A549 (cell line): ENCODE results near the gene PCNX1. TPM values are rescaled to one million over a fixed set of nuclear protein-coding genes. Genes with fewer than 3 reads are reported as not detected.
"Not testable (repeated sequence)": the region's sequence is repeated elsewhere in the genome, so short reads cannot be mapped to it uniquely, and the experiment has no call there.

Experiments used
- ATAC-seq, 2 experiments: fragments of 200-7000 bp in 1 of 2; fragments of >200 bp in 1 of 2; cut with Nextera tagmentation in 1 of 2; cut with Tn5 transposase in 1 of 2; 3 replicates each; pipeline versions ENCODE4 v1.8.0 to v1.9.1; 2018 to 2020; ENCODE audit warnings: mild to moderate bottlenecking in 1 of 2, moderate library complexity in 1 of 2
- CTCF ChIA-PET: fragments of 300-600 bp; sonication (Branson Sonifier 250); formaldehyde crosslinking; extraction: SDS; loops from one replicate; lab custom pipeline; 2021; ENCODE audit warnings: antibody characterized with exemption, inconsistent platforms; lab: Yijun Ruan, JAX
- POLR2A ChIA-PET: fragments of 350-600 bp; formaldehyde crosslinking; extraction: SDS; loops from one replicate; lab custom pipeline; 2021; ENCODE audit warnings: antibody characterized with exemption, inconsistent platforms; lab: Yijun Ruan, JAX
- DNase-seq, 2 experiments: peaks; one replicate each; pipeline versions ENCODE4 v3.0.0 to v3.0.0-alpha.2; 2011 to 2016; ENCODE audit warnings: low read depth in 1 of 2, low spot score in 1 of 2
- FAIRE-seq: peaks from 2 replicates; lab custom pipeline; 2011; peaks lifted over from hg19 to GRCh38; lab: Jason Lieb, UNC
- H3K27ac ChIP-seq, 2 experiments: fragments of >200 bp; sonication (Bioruptor Twin); formaldehyde crosslinking; 3 replicates each; pipeline ENCODE4 v1.5.1; 2016 to 2017
- H3K4me1 ChIP-seq: fragments of >200 bp; sonication (Bioruptor Twin); formaldehyde crosslinking; 3 replicates; pipeline ENCODE4 v1.6.1; 2016
- H3K4me2 ChIP-seq: fragments of >200 bp; sonication (Bioruptor Twin); formaldehyde crosslinking; 3 replicates; pipeline ENCODE4 v1.6.1; 2016
- H3K4me3 ChIP-seq: fragments of >200 bp; sonication (Bioruptor Twin); formaldehyde crosslinking; 3 replicates; pipeline ENCODE4 v1.5.1; 2016
- H3K9me3 ChIP-seq: fragments of >200 bp; sonication (Bioruptor Twin); formaldehyde crosslinking; 3 replicates; pipeline ENCODE4 v1.6.1; 2016
- ATOH8 ChIP-seq: fragments of 250-450 bp; sonication (Bioruptor Pico); IDR thresholded peaks from 2 replicates; pipeline ENCODE4 v1.5.0; 2020; ENCODE audit warnings: low read depth, mild to moderate bottlenecking, moderate library complexity
- CBX2 ChIP-seq: fragments of 200-600 bp; sonication (generic); IDR thresholded peaks from 2 replicates; pipeline ENCODE4 v1.6.1; 2016; ENCODE audit warnings: low read depth, mild to moderate bottlenecking, borderline replicate concordance
- CHD2 ChIP-seq: fragments of 150-350 bp; IDR thresholded peaks from 2 replicates; pipeline ENCODE4 v1.6.1; 2014; ENCODE audit warnings: low read length; ENCODE audit not compliant: partially characterized antibody
- E2F6 ChIP-seq: IDR thresholded peaks from 2 replicates; pipeline ENCODE4 v1.6.1; 2012; ENCODE audit warnings: low read depth, borderline replicate concordance
- ELK1 ChIP-seq: fragments of 150-350 bp; IDR thresholded peaks from 2 replicates; pipeline ENCODE4 v1.6.1; 2014; ENCODE audit warnings: low read depth, mild to moderate bottlenecking, low read length
- FOSL2 ChIP-seq, 2 experiments: fragments of 450-650 bp in 1 of 2; fragments of >200 bp in 1 of 2; sonication (Bioruptor Twin) in 1 of 2; formaldehyde crosslinking; IDR thresholded peaks; 2 replicates each; pipeline versions ENCODE4 v1.5.0 to v1.6.1; 2016 to 2020; ENCODE audit warnings: mild to moderate bottlenecking in 1 of 2, moderate library complexity in 1 of 2
- GATA3 ChIP-seq: IDR thresholded peaks from 2 replicates; pipeline ENCODE4 v1.6.1; 2012; ENCODE audit warnings: borderline replicate concordance
- HDAC2 ChIP-seq: fragments of 200-600 bp; sonication (generic); IDR thresholded peaks from 2 replicates; pipeline ENCODE4 v1.6.1; 2016
- HOXA7 ChIP-seq: fragments of 250-450 bp; sonication (Bioruptor Pico); IDR thresholded peaks from 2 replicates; pipeline ENCODE4 v1.5.0; 2020; ENCODE audit warnings: mild to moderate bottlenecking, moderate library complexity
- JUNB ChIP-seq: fragments of >200 bp; sonication (Bioruptor Twin); formaldehyde crosslinking; IDR thresholded peaks from 2 replicates; pipeline ENCODE4 v1.6.1; 2016
- MAX ChIP-seq: IDR thresholded peaks from 2 replicates; pipeline ENCODE4 v1.6.1; 2012
- MYC ChIP-seq: IDR thresholded peaks from 2 replicates; pipeline ENCODE4 v1.6.1; 2012; ENCODE audit warnings: mild to moderate bottlenecking, inconsistent platforms, low read length, improper control_type of control experiment, borderline replicate concordance
- NR3C1 ChIP-seq: fragments of >200 bp; sonication (Bioruptor Twin); formaldehyde crosslinking; IDR thresholded peaks from 3 replicates; pipeline ENCODE4 v1.6.1; 2017
- POLR2A ChIP-seq: IDR thresholded peaks from 2 replicates; pipeline ENCODE4 v1.6.1; 2012; ENCODE audit warnings: mild to moderate bottlenecking, low read length
- RAD21 ChIP-seq, 2 experiments: fragments of >200 bp in 1 of 2; sonication (Bioruptor Twin) in 1 of 2; formaldehyde crosslinking in 1 of 2; IDR thresholded peaks in 1 of 2; conservative IDR thresholded peaks in 1 of 2; 2 replicates in 1 of 2; 3 replicates in 1 of 2; pipeline ENCODE4 v1.6.1; 2012 to 2018; ENCODE audit warnings: inconsistent platforms in 1 of 2
- REST ChIP-seq: fragments of 200-600 bp; sonication (generic); IDR thresholded peaks from 2 replicates; pipeline ENCODE4 v1.6.1; 2016; ENCODE audit warnings: antibody characterized with exemption, mild to moderate bottlenecking, moderate library complexity
- RFX5 ChIP-seq: fragments of 450-650 bp; IDR thresholded peaks from 2 replicates; pipeline ENCODE4 v1.7.1; 2014; ENCODE audit warnings: antibody characterized with exemption, mild to moderate bottlenecking, moderate library complexity
- RNF2 ChIP-seq: fragments of 200-600 bp; sonication (generic); IDR thresholded peaks from 2 replicates; pipeline ENCODE4 v1.6.1; 2016; ENCODE audit warnings: low read depth, mild to moderate bottlenecking, antibody characterized with exemption, moderate library complexity, borderline replicate concordance
- SREBF2 ChIP-seq: fragments of 450-650 bp; IDR thresholded peaks from 2 replicates; pipeline ENCODE4 v1.6.1; 2014; ENCODE audit warnings: mild to moderate bottlenecking, moderate library complexity
- TFCP2L1 ChIP-seq: fragments of 250-450 bp; sonication (Bioruptor Pico); IDR thresholded peaks from 2 replicates; pipeline ENCODE4 v1.5.0; 2021; ENCODE audit warnings: mild to moderate bottlenecking
- USF2 ChIP-seq: fragments of 450-650 bp; IDR thresholded peaks from 2 replicates; pipeline ENCODE4 v1.6.1; 2014; ENCODE audit warnings: antibody characterized with exemption
- ZC3H11A ChIP-seq: fragments of 450-650 bp; IDR thresholded peaks from 2 replicates; pipeline ENCODE4 v1.6.1; 2014; ENCODE audit warnings: antibody characterized with exemption, mild to moderate bottlenecking
- ZFP36 ChIP-seq: fragments of 450-650 bp; IDR thresholded peaks from 2 replicates; pipeline ENCODE4 v1.6.1; 2014; ENCODE audit warnings: borderline replicate concordance; ENCODE audit not compliant: partially characterized antibody
- ZNF302 ChIP-seq: fragments of 250-450 bp; sonication (Bioruptor Pico); IDR thresholded peaks from 2 replicates; pipeline ENCODE4 v1.9.0; 2021; ENCODE audit warnings: inconsistent platforms, mild to moderate bottlenecking, moderate library complexity
- WGBS: methylation state at CpG from one replicate; pipeline ENCODE4 v1.1.6; 2017; ENCODE audit errors: missing lambda C conversion rate; 5-methylcytosine and 5-hydroxymethylcytosine counted together
- polyA plus RNA-seq, 4 experiments: library from polyadenylated mRNA; depleted of rRNA in 3 of 4; stranded (reverse); fragments of >200 nt; fragmentation: RNase III in 1 of 4; extraction: RNeasy Plus Mini Kit Qiagen cat#74134 plus additional on column Dnase treatment in 1 of 4; gene quantifications; 2 replicates in 3 of 4; 3 replicates in 1 of 4; pipeline ENCODE4 v1.2.3, GENCODE V29; 2011 to 2017

PCNX1 gene
- polyA plus RNA-seq, 2 of the 4 experiments (the other 2 are of a cell fraction): 10.4 to 45.0 TPM

GRCh38 chr14:70872678-70873020 lies 34.6 kb upstream of the PCNX1 start:
- ChIA-PET POLR2A (no interaction called here), CTCF (interaction anchor here (1.4 kb wide), 1 partner anchor 11 kb away, joined by 3 read pairs; no protein-coding TSS in a partner anchor)
- FAIRE-seq (no peak), DNase-seq (no peak), ATAC-seq (no peak)
- Histone ChIP-seq H3K27ac (peak overlapping the region; percentile 21 to 35; a peak in 2 of 6 replicates), H3K4me1 (0 out of 3 replicates have a peak, but pooled peaks cover 3% of the 10 kb centered on the region), H3K4me3 (no peak overlapping the region), H3K4me2 (peak overlapping the region; percentile 52), H3K9me3 (no peaks in the 10 kb centered on the region)
- TF ChIP-seq REST: no peak
- no peak for TF ChIP-seq CBX2
- no peak for TF ChIP-seq GATA3
- no peak for TF ChIP-seq SREBF2
- TF ChIP-seq E2F6: no peak
- no peak for TF ChIP-seq ATOH8
- no peak for TF ChIP-seq RAD21 (conservative IDR thresholded peaks at IDR 0.05 in 1 of 2, IDR thresholded peaks at IDR 0.05 in 1 of 2)
- TF ChIP-seq ZC3H11A: no peak
- no peak for TF ChIP-seq FOSL2 (IDR thresholded peaks at IDR 0.05)
- no peak for TF ChIP-seq FOSL2 (CRISPR knock-in tag; IDR thresholded peaks at IDR 0.05)
- 76% methylated on average over 1 of the region's 1 CpG for WGBS

- CTCF ChIA-PET: interaction anchor here (0.7 to 1.4 kb wide), 4 partner anchors 10 to 56 kb away, joined by 3 to 4 read pairs (median 3); partner anchors contain the start of gene PCNX1
- Histone ChIP-seq H3K4me1 (0 out of 3 replicates have a peak, but pooled peaks cover 3% of the 10 kb centered on the region), H3K4me3 (no peak overlapping the region), H3K9me3 (no peaks in the 10 kb centered on the region), H3K4me2 (no peak overlapping the region), H3K27ac (no peak overlapping the region)
- 64% methylated on average over 4 of the region's 4 CpGs for WGBS
- FAIRE-seq (no peak), DNase-seq (no peak), ATAC-seq (peak in 1 of 2 experiments; percentile 35; a peak in 1 of 6 replicates)
- TF ChIP-seq HOXA7 (CRISPR knock-in tag): no peak
- no peak for TF ChIP-seq RFX5
- no peak for TF ChIP-seq POLR2A
- no peak for TF ChIP-seq USF2
- no peak for TF ChIP-seq MAX
- TF ChIP-seq MYC: no peak
- no peak for TF ChIP-seq JUNB
- no peak for TF ChIP-seq RNF2
- TF ChIP-seq TFCP2L1 (CRISPR knock-in tag): no peak
- no peak for TF ChIP-seq NR3C1
- TF ChIP-seq CHD2: no peak
- no peak for TF ChIP-seq E2F6
- no peak for TF ChIP-seq ELK1
- TF ChIP-seq ZFP36: no peak
- no peak for TF ChIP-seq ZNF302
- TF ChIP-seq HDAC2: no peak
- POLR2A ChIA-PET: no interaction called here
These were observed 33.6 kb upstream of the PCNX1 start for GRCh38 chr14:70873627-70874026.

- FAIRE-seq: not testable (repeated sequence)
- CTCF ChIA-PET: interaction anchor here (0.9 kb wide), 1 partner anchor 32 kb away, joined by 3 read pairs; the partner anchor contains the start of gene PCNX1
These were observed 31.3 kb upstream of the PCNX1 start for GRCh38 chr14:70875811-70876460.

More at GRCh38 chr14:70875811-70876460, 31.3 kb upstream of the PCNX1 start:
- POLR2A ChIA-PET, H3K4me3 ChIP-seq, H3K4me1 ChIP-seq, DNase-seq, H3K4me2 ChIP-seq, ATAC-seq, H3K9me3 ChIP-seq, H3K27ac ChIP-seq: not testable (repeated sequence)
- WGBS: 52% methylated on average over 6 of the region's 6 CpGs
